NB4 (cell line): Measurements from ENCODE around the gene MSX1.

Experiments used
- CTCF ChIP-seq: IDR thresholded peaks from one replicate; pipeline ENCODE4 v1.5.1; 2012; ENCODE audit warnings: low read depth, low read length
- POLR2A ChIP-seq: IDR thresholded peaks from 2 replicates; pipeline ENCODE4 v1.6.1; 2011; ENCODE audit warnings: mild to moderate bottlenecking; ENCODE audit not compliant: insufficient read length; ENCODE audit errors: extremely low read depth

GRCh38 chr4:4849524-4850193, 9.8 kb upstream of the MSX1 start:
- no peak for TF ChIP-seq CTCF
- no peak for TF ChIP-seq POLR2A
